ENCODE results near the gene KNSTRN. TPM values are rescaled to one million over a fixed set of nuclear protein-coding genes. Genes with fewer than 3 reads are reported as not detected.

The KNSTRN gene
- total and polyA plus RNA-seq, 2 of the 13 experiments (the other 11 are each of a cell fraction or from before 2014, with no cell fraction given) = 20.3 to 62.3 TPM

DNA sequence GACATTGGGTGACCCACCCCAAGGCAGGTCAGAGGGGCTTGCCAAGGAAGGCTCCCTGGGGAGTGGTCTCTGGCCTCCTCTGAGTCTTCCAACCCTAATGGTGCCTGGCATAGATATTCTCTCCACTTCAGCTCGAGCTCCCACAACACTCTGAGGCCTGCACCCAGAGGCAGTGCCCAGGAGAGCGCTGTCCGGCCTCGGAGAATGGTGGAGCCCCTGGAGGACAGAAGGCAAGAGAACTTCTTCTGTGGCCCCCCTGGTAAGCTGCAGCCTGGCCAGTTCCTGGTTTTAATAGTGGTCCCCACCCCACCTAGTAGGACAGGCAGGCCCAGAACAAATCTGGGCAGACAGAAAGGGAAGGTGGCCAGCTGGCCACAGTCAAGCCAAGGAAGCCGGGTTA is 17.5 kb upstream of the KNSTRN start (continued):
- TF ChIP-seq ZNF605 (CRISPR knock-in tag; IDR thresholded peaks at IDR 0.05) (no peak), ZNF468 (CRISPR knock-in tag; IDR thresholded peaks at IDR 0.05) (no peak), SKI (IDR thresholded peaks at IDR 0.05; ENCODE audit: partially characterized antibody) (no peak), ISL2 (CRISPR knock-in tag; IDR thresholded peaks at IDR 0.05) (no peak)
- TF ChIP-seq, protein P1, sequence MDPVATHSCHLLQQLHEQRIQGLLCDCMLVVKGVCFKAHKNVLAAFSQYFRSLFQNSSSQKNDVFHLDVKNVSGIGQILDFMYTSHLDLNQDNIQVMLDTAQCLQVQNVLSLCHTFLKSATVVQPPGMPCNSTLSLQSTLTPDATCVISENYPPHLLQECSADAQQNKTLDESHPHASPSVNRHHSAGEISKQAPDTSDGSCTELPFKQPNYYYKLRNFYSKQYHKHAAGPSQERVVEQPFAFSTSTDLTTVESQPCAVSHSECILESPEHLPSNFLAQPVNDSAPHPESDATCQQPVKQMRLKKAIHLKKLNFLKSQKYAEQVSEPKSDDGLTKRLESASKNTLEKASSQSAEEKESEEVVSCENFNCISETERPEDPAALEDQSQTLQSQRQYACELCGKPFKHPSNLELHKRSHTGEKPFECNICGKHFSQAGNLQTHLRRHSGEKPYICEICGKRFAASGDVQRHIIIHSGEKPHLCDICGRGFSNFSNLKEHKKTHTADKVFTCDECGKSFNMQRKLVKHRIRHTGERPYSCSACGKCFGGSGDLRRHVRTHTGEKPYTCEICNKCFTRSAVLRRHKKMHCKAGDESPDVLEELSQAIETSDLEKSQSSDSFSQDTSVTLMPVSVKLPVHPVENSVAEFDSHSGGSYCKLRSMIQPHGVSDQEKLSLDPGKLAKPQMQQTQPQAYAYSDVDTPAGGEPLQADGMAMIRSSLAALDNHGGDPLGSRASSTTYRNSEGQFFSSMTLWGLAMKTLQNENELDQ (CRISPR knock-in tag; IDR thresholded peaks at IDR 0.05; ENCODE audit: borderline replicate concordance) = no peak

DNA sequence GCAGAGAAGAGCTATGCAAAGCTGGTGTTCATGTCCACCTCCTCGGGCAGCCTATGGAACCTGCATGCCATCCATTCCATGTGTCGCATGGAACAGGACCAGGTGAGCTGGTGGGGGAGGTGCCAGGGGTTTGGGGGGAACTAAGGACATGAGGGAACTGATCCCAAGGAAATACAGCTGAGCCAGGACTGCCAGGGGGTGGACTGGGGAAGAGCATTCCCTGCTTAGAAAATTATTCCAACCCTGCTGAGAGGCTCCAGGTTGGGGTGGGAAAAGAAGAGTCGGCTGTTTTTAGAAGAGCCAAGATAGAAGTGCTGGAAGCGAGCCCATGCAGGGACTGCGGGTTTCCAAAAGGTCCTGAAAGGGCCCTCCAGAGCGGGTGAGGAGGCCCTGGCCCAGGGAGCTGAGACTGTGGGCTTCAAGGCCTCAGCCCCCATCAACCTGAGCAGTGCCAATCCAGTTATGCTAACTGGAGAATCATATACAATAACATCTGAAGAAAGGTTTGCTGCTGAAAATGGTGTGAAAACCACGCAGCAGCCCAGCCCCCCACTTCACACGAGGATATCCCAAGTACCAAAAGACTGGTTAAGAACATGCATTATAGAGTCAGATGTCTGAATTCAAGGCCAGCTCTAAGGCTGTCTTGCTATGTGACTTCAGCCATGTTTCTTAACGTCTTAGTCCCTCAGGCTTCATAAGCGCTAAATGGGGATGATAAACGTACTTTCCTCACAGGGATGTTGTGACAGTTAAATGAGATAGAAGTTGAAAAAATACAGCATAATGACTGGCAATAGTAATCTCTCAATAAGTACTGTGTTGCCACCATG is 16.7 kb upstream of the KNSTRN start:
- ATAC-seq (no peak), DNase-seq (ENCODE audit: low spot score) (no peak), FAIRE-seq (no peak)
- Histone ChIP-seq H3K27me3 (ENCODE audit: control insufficient read depth in 1 of 2, insufficient read depth in 2 of 2, low read length in 2 of 2) (peaks cover 14 to 80% of the 10 kb centered on the region in 2 experiments), H3K4me2 (ENCODE audit: low read depth, low read length) (no peak overlapping the region), H3K79me2 (ENCODE audit: insufficient read depth, low read length) (no peaks in the 10 kb centered on the region), H3K9me3 (ENCODE audit: low read length) (no peaks in the 10 kb centered on the region), H3K4me1 (ENCODE audit: insufficient read depth, low read length) (no peaks in the 10 kb centered on the region), H2AFZ (ENCODE audit: low read length) (no peak overlapping the region), H3K9ac (ENCODE audit: insufficient read depth, low read depth, low read length) (no peak overlapping the region), H3K4me3 (replicated peaks in 1 of 3; ENCODE audit: insufficient read depth in 1 of 3, low read depth in 2 of 3, low read length in 3 of 3) (no peak overlapping the region), H3K27ac (ENCODE audit: extremely low read length, insufficient read depth, low read length) (no peak overlapping the region), H4K20me1 (ENCODE audit: insufficient read depth, low read length) (no peaks in the 10 kb centered on the region), H3K36me3 (replicated peaks in 1 of 2; ENCODE audit: control insufficient read depth in 1 of 2, insufficient read depth in 2 of 2, low read length in 2 of 2) (no peaks in the 10 kb centered on the region)
- ChIA-PET CTCF (ENCODE audit: low intra/inter-chr PET ratio, low total read pairs) (no interaction called here), POLR2A (interaction anchor here (4.4 kb wide), 1 partner anchor 39 kb away, joined by 16 read pairs; the partner anchor contains the start of gene IVD)
- 46% methylated on average over 11 of the region's 11 CpGs for WGBS (ENCODE audit: low lambda C conversion rate)
- intact Hi-C loops (cut with micrococcal nuclease; ENCODE audit: unreplicated experiment) = no loop called here
- no peak for TF ChIP-seq SP140L (CRISPR knock-in tag; IDR thresholded peaks at IDR 0.05; ENCODE audit: borderline replicate concordance)
- no peak for TF ChIP-seq ZBTB20 (CRISPR knock-in tag; IDR thresholded peaks at IDR 0.05; ENCODE audit: borderline replicate concordance, low read depth)
- no peak for TF ChIP-seq SETDB1 (CRISPR knock-in tag; IDR thresholded peaks at IDR 0.05; ENCODE audit: borderline replicate concordance)
- no peak for TF ChIP-seq CBFB (CRISPR knock-in tag; IDR thresholded peaks at IDR 0.05)
- no peak for TF ChIP-seq JUND (CRISPR knock-in tag; IDR thresholded peaks at IDR 0.05)
- TF ChIP-seq, protein P2, sequence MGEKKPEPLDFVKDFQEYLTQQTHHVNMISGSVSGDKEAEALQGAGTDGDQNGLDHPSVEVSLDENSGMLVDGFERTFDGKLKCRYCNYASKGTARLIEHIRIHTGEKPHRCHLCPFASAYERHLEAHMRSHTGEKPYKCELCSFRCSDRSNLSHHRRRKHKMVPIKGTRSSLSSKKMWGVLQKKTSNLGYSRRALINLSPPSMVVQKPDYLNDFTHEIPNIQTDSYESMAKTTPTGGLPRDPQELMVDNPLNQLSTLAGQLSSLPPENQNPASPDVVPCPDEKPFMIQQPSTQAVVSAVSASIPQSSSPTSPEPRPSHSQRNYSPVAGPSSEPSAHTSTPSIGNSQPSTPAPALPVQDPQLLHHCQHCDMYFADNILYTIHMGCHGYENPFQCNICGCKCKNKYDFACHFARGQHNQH (CRISPR knock-in tag; IDR thresholded peaks at IDR 0.05) = no peak
- no peak for TF ChIP-seq TAF15 (IDR thresholded peaks at IDR 0.05; ENCODE audit: low read depth, low read length, poor library complexity, severe bottlenecking)
- no peak for TF ChIP-seq ZNF207 (IDR thresholded peaks at IDR 0.05; ENCODE audit: borderline replicate concordance)
- in situ Hi-C loops (cut with HindIII; ENCODE audit: extremely low pct_ligation_motif_present, low pct_unique_long_range_greater_than_20kb) = no loop called here
- BruUV-seq (replicated peaks) = no TSS peak
